ENCODE results near the gene CFAP53.

- no peak for TF ChIP-seq POLR2A (IDR thresholded peaks at IDR 0.05; ENCODE audit: low read length)
- TF ChIP-seq GATA1 (IDR thresholded peaks at IDR 0.05; ENCODE audit: low read depth, low read length) = no peak
Observed at GRCh38 chr18:50199921-50200320, 66.4 kb downstream of the CFAP53 start.
